K562 (cell line): Measurements from ENCODE around the gene SETD1B.

Experiments
- ARID2 ChIP-seq: fragments of 450-650 bp; IDR thresholded peaks from 2 replicates; pipeline ENCODE4 v1.6.1; 2017; ENCODE audit warnings: antibody characterized with exemption, mild to moderate bottlenecking
- POLR2A ChIP-seq: fragments of 450-650 bp; conservative IDR thresholded peaks from 2 replicates; pipeline ENCODE4 v1.6.1; 2016
- PPARD ChIP-seq: fragments of 250-450 bp; sonication (Bioruptor Pico); IDR thresholded peaks from 2 replicates; pipeline ENCODE4 v1.8.0; 2022; ENCODE audit warnings: inconsistent platforms, mild to moderate bottlenecking, moderate library complexity
- ZNF282 ChIP-seq: sonication (generic); formaldehyde crosslinking; IDR thresholded peaks from 2 replicates; pipeline ENCODE4 v1.8.1; 2023; ENCODE audit warnings: missing genetic modification reagents
- TF ChIP-seq, protein P1 (sequence below): fragments of 450-650 bp; formaldehyde crosslinking; IDR thresholded peaks from 2 replicates; pipeline ENCODE4 v1.4.0; 2020; ENCODE audit warnings: mild to moderate bottlenecking, mixed read lengths
- TF ChIP-seq, protein P2 (sequence below), 3 experiments: IDR thresholded peaks in 2 of 3; conservative IDR thresholded peaks in 1 of 3; 2 replicates each; pipeline ENCODE4 v1.5.1; 2011 to 2012; ENCODE audit warnings: low read length in 3 of 3, mild to moderate bottlenecking in 3 of 3, control low read depth in 2 of 3, improper control_type of control experiment in 1 of 3, inconsistent platforms in 1 of 3, low read depth in 1 of 3, mixed read lengths in 1 of 3, moderate library complexity in 1 of 3; ENCODE audit not compliant: insufficient read depth in 2 of 3

DNA sequence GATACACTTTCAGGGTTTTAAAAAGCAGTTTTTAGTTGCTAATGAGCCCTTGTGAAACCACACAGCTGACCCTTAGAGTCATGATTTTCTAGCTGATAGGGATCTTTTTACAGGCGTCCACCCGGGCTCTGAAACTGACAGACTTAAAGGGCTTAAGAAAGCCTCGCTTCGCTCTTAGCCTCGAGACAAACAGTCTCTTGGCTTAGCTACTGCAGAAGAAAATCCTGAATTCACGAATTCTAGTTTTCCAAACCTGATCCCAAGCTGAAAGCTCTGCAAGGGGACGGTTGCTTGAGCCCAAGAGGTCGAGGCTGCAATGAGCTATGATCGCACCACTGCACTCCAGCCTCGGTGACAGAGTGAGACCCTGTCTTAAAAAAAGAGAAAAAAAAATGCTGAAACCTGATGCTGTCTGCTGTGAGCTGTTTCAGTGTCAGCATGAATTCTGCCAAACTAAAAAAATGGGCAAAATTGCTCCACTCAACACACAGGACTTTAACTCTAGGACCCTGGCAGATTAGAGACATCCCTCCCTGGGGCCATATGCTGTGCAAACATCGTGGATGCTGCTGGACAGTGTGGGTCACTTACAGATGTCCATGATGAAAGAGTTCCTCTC is 57.9 kb downstream of the SETD1B start:
- no peak for TF ChIP-seq PPARD (CRISPR knock-in tag)
- no peak for TF ChIP-seq ARID2
- TF ChIP-seq POLR2A = no peak
- TF ChIP-seq, protein P1, sequence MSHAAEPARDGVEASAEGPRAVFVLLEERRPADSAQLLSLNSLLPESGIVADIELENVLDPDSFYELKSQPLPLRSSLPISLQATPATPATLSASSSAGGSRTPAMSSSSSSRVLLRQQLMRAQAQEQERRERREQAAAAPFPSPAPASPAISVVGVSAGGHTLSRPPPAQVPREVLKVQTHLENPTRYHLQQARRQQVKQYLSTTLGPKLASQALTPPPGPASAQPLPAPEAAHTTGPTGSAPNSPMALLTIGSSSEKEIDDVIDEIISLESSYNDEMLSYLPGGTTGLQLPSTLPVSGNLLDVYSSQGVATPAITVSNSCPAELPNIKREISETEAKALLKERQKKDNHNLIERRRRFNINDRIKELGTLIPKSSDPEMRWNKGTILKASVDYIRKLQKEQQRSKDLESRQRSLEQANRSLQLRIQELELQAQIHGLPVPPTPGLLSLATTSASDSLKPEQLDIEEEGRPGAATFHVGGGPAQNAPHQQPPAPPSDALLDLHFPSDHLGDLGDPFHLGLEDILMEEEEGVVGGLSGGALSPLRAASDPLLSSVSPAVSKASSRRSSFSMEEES (CRISPR knock-in tag) = no peak
- no peak for TF ChIP-seq ZNF282 (CRISPR knock-in tag)
- TF ChIP-seq, protein P2, sequence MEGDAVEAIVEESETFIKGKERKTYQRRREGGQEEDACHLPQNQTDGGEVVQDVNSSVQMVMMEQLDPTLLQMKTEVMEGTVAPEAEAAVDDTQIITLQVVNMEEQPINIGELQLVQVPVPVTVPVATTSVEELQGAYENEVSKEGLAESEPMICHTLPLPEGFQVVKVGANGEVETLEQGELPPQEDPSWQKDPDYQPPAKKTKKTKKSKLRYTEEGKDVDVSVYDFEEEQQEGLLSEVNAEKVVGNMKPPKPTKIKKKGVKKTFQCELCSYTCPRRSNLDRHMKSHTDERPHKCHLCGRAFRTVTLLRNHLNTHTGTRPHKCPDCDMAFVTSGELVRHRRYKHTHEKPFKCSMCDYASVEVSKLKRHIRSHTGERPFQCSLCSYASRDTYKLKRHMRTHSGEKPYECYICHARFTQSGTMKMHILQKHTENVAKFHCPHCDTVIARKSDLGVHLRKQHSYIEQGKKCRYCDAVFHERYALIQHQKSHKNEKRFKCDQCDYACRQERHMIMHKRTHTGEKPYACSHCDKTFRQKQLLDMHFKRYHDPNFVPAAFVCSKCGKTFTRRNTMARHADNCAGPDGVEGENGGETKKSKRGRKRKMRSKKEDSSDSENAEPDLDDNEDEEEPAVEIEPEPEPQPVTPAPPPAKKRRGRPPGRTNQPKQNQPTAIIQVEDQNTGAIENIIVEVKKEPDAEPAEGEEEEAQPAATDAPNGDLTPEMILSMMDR (IDR thresholded peaks at IDR 0.05 in 2 of 3, conservative IDR thresholded peaks at IDR 0.05 in 1 of 3; ENCODE audit: insufficient read depth in 2 of 3, low read depth in 1 of 3, low read length in 3 of 3) = no peak
